Activated CD8-positive, alpha-beta memory T cell treated with anti-CD3 and anti-CD28 coated beads for 24 hours (primary cell): Measurements from ENCODE around the gene STARD5.
"Not testable (repeated sequence)": the region's sequence is repeated elsewhere in the genome, so short reads cannot be mapped to it uniquely, and the experiment has no call there.

Experiments
- DNase-seq: peaks from one replicate; pipeline ENCODE4 v3.0.0-alpha.2; 2020

STARD5 gene

DNA sequence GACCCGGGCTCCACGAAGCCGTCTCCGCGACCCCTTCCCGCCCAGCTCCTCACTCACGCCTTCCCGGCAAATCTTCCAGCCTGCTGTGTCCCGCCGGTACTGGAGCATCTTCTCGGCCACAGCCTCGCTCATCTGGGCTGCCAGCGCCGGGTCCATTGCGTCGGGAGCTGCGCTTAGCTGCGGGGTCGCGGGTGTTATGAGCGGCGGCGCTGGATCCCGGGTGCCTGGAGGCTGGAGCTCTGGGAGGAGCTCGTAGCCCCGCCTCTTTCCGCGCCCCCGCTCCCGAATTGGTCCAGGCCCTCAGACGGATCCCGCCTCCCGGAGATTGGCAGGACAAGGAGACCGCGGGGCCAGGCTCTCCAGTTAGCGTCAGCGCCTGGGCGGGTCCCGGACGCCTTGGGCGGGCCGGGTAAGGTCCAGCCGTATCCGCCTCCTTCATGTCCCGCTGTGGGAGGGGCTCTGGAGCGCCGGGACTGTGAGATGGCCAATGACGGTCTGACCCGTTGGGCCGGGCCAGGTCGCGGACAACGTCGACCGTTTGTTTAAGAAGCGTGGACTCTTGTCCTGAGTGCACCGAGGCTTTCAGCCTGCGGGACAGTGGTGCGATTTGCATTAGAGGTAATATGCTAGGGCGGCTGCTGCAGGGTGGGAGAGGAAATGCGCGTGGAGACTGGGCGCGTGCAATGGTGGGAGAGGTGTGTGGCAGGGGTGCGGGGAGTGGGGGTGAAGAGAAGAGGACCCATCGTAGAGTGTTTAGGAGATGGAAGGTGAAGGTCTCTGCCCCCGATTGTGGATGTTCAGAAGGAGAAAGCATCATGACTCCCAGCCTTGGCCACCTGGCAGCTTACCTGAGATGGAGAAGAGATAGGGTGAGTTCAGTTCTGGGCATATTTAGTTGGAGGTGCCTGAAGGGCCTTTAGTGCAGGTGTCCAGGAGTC is at the start of gene STARD5:
Gene STARD5, minus strand, starts transcription at position 198 of the 938 bp plus-strand sequence. Its CDS starts 42 bp downstream, at position 156.
- peak; percentile 98 for DNase-seq

GRCh38 chr15:81373176-81373575 is 49.2 kb upstream of the STARD5 start:
- DNase-seq = no peak

- DNase-seq = no peak
Observed at GRCh38 chr15:81372575-81372974, 48.6 kb upstream of the STARD5 start.

DNA sequence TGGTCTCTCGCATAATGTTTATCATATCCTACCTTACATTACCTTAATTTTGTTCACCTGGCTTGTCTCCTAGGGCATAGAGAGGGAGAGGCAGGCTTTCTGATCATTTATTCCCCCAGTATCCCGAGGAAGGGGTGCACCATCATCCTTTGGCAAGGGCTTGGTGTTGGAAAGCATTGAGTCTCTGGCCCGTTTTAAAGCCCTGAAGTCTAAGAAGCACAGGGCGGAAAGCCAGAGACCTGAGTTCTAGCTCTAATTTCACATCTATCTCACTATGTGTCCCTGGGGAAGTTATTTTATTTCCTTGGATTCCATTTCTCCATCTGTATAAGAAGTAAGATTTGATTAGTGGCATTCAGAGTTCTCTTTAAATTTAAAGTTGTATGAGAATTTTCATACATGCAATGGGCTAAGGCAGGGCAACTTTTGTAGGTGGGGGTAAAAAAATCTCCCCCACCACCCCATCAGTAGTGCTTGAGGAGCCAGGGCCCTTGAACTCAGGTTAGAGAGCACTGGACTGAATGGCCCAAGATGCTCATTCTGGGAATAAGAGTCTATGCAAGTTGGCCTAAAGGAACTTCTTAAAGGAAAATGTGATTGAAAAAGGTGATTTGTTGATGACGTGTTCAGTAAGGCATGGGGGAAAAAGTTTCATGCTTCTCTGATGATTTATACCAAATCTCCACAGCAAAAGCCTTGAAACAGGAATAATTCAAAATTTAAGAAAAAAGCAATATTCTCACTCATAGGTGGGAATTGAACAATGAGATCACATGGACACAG is 40.0 kb upstream of the STARD5 start:
- DNase-seq = no peak

GRCh38 chr15:81363276-81363675 is 39.3 kb upstream of the STARD5 start:
- no peak for DNase-seq

- no peak for DNase-seq
Observed at GRCh38 chr15:81362790-81363189, 38.8 kb upstream of the STARD5 start.

DNA sequence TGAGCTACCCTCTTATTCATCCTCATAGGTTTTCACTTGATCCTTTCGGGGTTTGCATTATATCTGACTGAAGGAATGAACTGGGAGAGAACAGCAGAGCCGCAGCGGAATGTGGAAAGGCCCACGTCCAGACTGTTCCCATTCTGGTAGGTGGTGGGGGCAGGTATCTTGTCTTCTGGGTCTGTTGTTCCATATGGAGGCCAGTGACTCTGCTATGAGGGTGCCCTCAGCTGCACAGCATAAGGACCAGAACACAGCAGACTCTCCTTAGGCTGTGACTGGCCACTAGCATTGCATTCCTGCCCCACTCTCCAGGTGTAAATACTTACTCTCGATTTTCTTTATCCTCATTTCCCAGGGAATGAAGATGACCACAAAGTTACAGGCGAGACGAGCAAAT is 38.0 kb upstream of the STARD5 start:
- no peak for DNase-seq

- DNase-seq = no peak
Observed at GRCh38 chr15:81360491-81360890, 36.5 kb upstream of the STARD5 start.

- DNase-seq = no peak
Observed at GRCh38 chr15:81358248-81358647, 34.3 kb upstream of the STARD5 start.

DNA sequence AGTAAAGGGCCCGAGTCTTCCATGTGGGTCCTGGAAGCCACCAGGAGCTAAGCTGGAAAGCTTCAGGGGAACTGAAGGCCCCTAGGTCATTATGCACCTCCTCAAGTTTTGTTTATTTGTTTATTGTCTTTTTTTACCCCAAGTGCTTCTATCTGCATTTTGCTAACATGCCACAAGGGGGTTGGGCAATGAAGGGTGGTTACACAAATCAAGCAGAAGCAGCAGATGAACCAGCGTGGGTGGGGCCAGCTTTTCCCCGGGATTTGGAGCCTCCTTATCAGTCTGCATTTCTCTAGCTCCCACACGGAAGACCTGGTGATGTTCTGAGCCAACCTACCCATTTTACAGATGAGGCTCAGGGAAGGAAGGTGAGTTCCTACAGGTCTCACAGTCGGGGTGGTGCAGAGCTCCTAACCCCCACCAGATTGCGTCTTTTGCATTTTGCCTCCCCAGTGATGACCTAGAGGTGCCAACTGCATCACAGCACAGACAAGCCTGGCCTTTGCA is 33.3 kb upstream of the STARD5 start:
- no peak for DNase-seq

GRCh38 chr15:81356252-81356651 is 32.3 kb upstream of the STARD5 start:
- no peak for DNase-seq

DNA sequence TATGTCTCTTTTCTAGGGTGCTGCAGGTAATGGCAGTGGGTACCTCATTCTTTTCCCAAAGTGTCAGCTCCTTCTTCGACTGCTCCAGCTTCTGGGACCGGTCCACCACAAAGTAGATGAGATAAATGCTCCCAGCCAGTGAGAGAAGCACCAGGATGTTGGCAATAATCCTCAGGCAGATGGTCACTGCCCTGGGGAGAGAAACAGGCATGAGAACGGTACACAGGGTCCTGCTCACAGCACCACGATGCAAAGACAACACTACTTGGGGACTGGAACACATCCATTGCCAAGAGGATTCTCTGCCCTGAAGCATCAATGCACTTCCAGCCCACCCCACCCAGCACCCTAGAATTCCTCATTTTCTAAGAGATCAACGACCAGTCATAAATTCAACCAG is 27.7 kb upstream of the STARD5 start:
- DNase-seq = no peak

DNA sequence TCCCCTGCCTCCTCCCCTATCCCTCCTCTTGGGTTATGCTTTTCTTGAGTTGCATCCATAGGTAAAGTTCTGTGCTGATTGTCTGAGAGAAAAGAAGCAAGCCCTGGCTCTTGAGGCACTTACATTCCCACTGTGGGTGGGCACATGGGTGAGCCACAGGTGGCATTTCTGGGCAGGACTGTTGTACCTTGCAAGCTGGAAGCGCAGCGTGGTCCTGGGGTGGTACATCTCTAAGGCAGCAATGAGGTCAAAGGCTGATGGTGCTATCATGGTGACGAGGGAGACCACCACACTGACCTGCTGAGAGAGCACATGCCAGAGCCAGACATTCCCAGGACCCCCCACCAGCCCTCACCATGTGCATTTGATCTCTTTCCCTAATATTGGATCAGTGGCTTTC is 25.3 kb upstream of the STARD5 start:
- no peak for DNase-seq

GRCh38 chr15:81348691-81349090 is 24.8 kb upstream of the STARD5 start:
- DNase-seq = not testable (repeated sequence)

- no peak for DNase-seq
Observed at GRCh38 chr15:81347910-81348309, 24.0 kb upstream of the STARD5 start.

GRCh38 chr15:81346611-81347010 is 22.7 kb upstream of the STARD5 start:
- DNase-seq = no peak

GRCh38 chr15:81343371-81343770 is 19.4 kb upstream of the STARD5 start:
- no peak for DNase-seq

DNA sequence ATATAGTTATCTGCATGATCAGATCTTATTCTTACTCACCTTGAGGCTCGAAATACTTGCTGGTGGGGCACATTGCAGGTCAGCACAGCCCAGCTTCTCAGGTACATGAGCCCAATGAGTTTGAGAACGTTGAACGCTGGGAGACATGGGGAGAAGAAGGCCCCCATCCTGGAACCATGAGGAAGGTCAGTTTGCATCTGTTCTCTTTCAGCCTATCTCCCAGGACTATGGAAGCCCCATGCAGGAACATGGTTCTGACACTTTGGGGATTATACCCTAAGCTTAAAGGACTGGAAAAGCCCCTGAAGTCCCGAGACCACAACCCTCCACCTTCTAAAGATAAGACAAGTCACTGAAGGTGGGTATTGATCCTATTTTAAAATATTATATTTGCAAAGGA is 17.4 kb upstream of the STARD5 start:
- no peak for DNase-seq

GRCh38 chr15:81339851-81340250 is 15.9 kb upstream of the STARD5 start:
- DNase-seq = no peak

GRCh38 chr15:81339321-81339720 is 15.4 kb upstream of the STARD5 start:
- DNase-seq = no peak

- no peak for DNase-seq
Observed at GRCh38 chr15:81338170-81339007, 14.4 kb upstream of the STARD5 start.

- no peak for DNase-seq
Observed at GRCh38 chr15:81337713-81338157, 13.8 kb upstream of the STARD5 start.

DNA sequence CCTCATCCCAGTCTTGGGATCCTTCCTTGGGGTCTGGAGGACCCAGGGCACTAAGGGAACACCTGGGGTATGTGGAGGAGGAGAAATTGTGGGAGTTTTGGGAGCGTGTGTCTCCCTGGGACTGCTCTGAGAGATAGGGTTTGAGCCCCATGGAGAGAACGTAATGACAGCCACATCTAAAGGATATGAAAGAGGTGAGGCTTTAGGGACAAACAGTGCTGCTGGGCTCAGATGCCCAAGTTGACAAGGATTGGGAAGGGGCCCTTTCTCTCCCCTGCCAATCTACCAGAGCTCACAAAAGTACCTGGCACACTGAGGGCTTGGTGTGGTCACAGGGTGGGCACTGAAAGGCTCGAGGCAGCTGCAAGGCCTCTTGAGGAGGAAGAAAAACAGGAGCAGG is 13.3 kb upstream of the STARD5 start:
- no peak for DNase-seq
